PC-9 (cell line): Measurements from ENCODE around the gene AUTS2. TPM values are rescaled to one million over a fixed set of nuclear protein-coding genes. Genes with fewer than 3 reads are reported as not detected.

Experiments
- BruUV-seq: library from RNA; stranded (reverse); fragments of 400-500 nt; replicated peaks from 2 replicates; lab custom pipeline; 2021; lab: Mats Ljungman, UMichigan
- CTCF ChIA-PET: fragments of 300-600 bp; sonication (Branson Sonifier 250); formaldehyde crosslinking; loops from one replicate; lab custom pipeline; 2022; ENCODE audit warnings: antibody characterized with exemption; lab: Charles Lee
- POLR2A ChIA-PET: fragments of 300-600 bp; sonication (Branson Sonifier 250); formaldehyde crosslinking; loops from one replicate; lab custom pipeline; 2022; ENCODE audit warnings: antibody characterized with exemption; ENCODE audit not compliant: unreplicated experiment; lab: Charles Lee
- DNase-seq, 2 experiments: peaks; one replicate each; pipeline versions ENCODE4 v3.0.0 to v3.0.0-alpha.2; 2015 to 2022; ENCODE audit warnings: mixed read lengths in 1 of 2
- H2AFZ ChIP-seq: fragments of 200-600 bp; sonication (generic); 2 replicates; pipeline ENCODE4 v1.8.1; 2017; ENCODE audit warnings: antibody characterized with exemption
- H3F3A ChIP-seq: fragments of 200-600 bp; sonication (generic); 2 replicates; pipeline ENCODE4 v1.8.1; 2017; ENCODE audit warnings: antibody characterized with exemption, mild to moderate bottlenecking, low read depth; ENCODE audit not compliant: insufficient read depth
- H3K27ac ChIP-seq: fragments of 200-600 bp; sonication (generic); 2 replicates; pipeline ENCODE4 v1.6.1; 2016; ENCODE audit warnings: mixed run types
- H3K27me3 ChIP-seq: fragments of 200-600 bp; sonication (generic); 2 replicates; pipeline ENCODE4 v1.6.1; 2016; ENCODE audit warnings: low read depth, mixed run types; ENCODE audit not compliant: insufficient read depth
- H3K36me3 ChIP-seq: fragments of 200-600 bp; sonication (generic); 2 replicates; pipeline ENCODE4 v1.6.1; 2016; ENCODE audit warnings: low read depth, mixed run types
- H3K4me1 ChIP-seq: fragments of 200-600 bp; sonication (generic); replicated peaks from 2 replicates; pipeline ENCODE4 v1.6.1; 2016; ENCODE audit warnings: mixed run types; ENCODE audit not compliant: insufficient read depth
- H3K4me2 ChIP-seq: fragments of 200-600 bp; sonication (generic); 2 replicates; pipeline ENCODE4 v1.6.1; 2017; ENCODE audit warnings: mixed run types
- H3K4me3 ChIP-seq: fragments of 200-600 bp; sonication (generic); 2 replicates; pipeline ENCODE4 v1.6.1; 2016; ENCODE audit warnings: mixed run types
- H3K79me2 ChIP-seq: fragments of 200-600 bp; sonication (generic); 2 replicates; pipeline ENCODE4 v1.6.1; 2017; ENCODE audit warnings: low read depth, mixed run types
- H3K9me2 ChIP-seq: fragments of 200-600 bp; sonication (generic); 2 replicates; pipeline ENCODE4 v1.8.1; 2017; ENCODE audit warnings: mild to moderate bottlenecking; ENCODE audit not compliant: insufficient read depth
- H3K9me3 ChIP-seq: fragments of 200-600 bp; sonication (generic); 2 replicates; pipeline ENCODE4 v1.8.1; 2016; ENCODE audit warnings: low read depth; ENCODE audit not compliant: insufficient read depth
- H4K20me1 ChIP-seq: fragments of 200-600 bp; sonication (generic); 2 replicates; pipeline ENCODE4 v1.8.1; 2017; ENCODE audit not compliant: insufficient read depth
- CTCF ChIP-seq: fragments of 200-600 bp; sonication (generic); conservative IDR thresholded peaks from 2 replicates; pipeline ENCODE4 v1.6.1; 2017; ENCODE audit warnings: mixed run types, antibody characterized with exemption, mild to moderate bottlenecking, moderate library complexity
- EZH2 ChIP-seq: fragments of 200-600 bp; sonication (generic); IDR thresholded peaks from 2 replicates; pipeline ENCODE4 v1.8.0; 2017; ENCODE audit warnings: antibody characterized with exemption, low read depth
- intact Hi-C: fragments of 100-400 bp; cut with micrococcal nuclease; formaldehyde crosslinking; loops from one replicate; pipeline ENCODE4 v1.10.0; 2022; ENCODE audit not compliant: unreplicated experiment
- total RNA-seq: library from RNA; stranded (reverse); gene quantifications from 2 replicates; pipeline ENCODE4 v1.2.3, GENCODE V29; 2021

AUTS2 gene
- total RNA-seq, 1 experiment from 2014 or later, result not detected

GRCh38 chr7:69942573-69942972 is 344.3 kb downstream of the AUTS2 start:
- Histone ChIP-seq H2AFZ (no peak overlapping the region), H3K36me3 (no peaks in the 10 kb centered on the region), H3K4me2 (no peak overlapping the region), H3F3A (no peaks in the 10 kb centered on the region), H3K9me3 (no peaks in the 10 kb centered on the region), H3K4me1 (no peaks in the 10 kb centered on the region), H3K9me2 (no peaks in the 10 kb centered on the region), H3K79me2 (no peaks in the 10 kb centered on the region), H3K27me3 (no peaks in the 10 kb centered on the region), H4K20me1 (no peaks in the 10 kb centered on the region), H3K4me3 (no peak overlapping the region), H3K27ac (no peak overlapping the region)
- intact Hi-C loops, result no loop called here
- TF ChIP-seq CTCF, result no peak
- no peak for TF ChIP-seq EZH2
- BruUV-seq, result no TSS peak
- POLR2A ChIA-PET, result no interaction called here
- no peak for DNase-seq
- CTCF ChIA-PET, result no interaction called here

DNA sequence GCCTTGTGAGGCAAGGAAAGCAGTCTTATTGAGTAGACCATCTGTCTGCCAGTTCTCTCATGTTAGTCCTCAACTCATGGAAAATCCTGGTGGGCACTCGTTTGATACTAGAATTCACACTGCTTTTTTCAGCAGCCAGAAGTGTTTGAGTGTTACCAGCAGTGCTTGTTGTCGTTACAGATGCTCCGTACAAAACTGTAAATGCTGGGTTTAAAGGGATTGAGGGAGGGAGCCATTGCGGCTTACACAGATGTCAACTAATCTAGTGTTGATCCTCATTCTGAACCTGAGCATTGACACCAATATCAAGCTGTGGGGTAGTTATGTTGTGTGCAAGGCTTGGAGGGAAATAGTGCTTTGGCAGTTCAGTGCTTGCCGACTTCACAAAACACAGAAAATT is 348.6 kb downstream of the AUTS2 start:
- ChIA-PET CTCF (no interaction called here), POLR2A (no interaction called here)
- BruUV-seq, result no TSS peak
- Histone ChIP-seq H3K9me3 (no peaks in the 10 kb centered on the region; the same call in 1 of the 2 replicates), H3K27ac (no peak overlapping the region), H2AFZ (no peak overlapping the region), H3K36me3 (no peaks in the 10 kb centered on the region), H3K9me2 (no peaks in the 10 kb centered on the region), H3F3A (no peaks in the 10 kb centered on the region), H3K4me2 (no peak overlapping the region), H3K4me3 (no peak overlapping the region), H3K79me2 (no peaks in the 10 kb centered on the region), H3K27me3 (no peaks in the 10 kb centered on the region), H4K20me1 (no peaks in the 10 kb centered on the region), H3K4me1 (no peaks in the 10 kb centered on the region)
- TF ChIP-seq EZH2 (no peak), CTCF (no peak)
- intact Hi-C loops, result no loop called here
- DNase-seq, result no peak

- H3K4me3 ChIP-seq, result no peak overlapping the region
- no peak overlapping the region for H2AFZ ChIP-seq
- H3F3A ChIP-seq, result no peaks in the 10 kb centered on the region
- ChIA-PET CTCF (no interaction called here), POLR2A (no interaction called here)
- TF ChIP-seq EZH2 (no peak), CTCF (no peak)
- intact Hi-C loops, result no loop called here
- H3K9me3 ChIP-seq, result no peaks in the 10 kb centered on the region; the same call in 1 of the 2 replicates
- DNase-seq, result no peak
- no peaks in the 10 kb centered on the region for H4K20me1 ChIP-seq
- H3K79me2 ChIP-seq, result no peaks in the 10 kb centered on the region
- no peaks in the 10 kb centered on the region for H3K9me2 ChIP-seq
- no peak overlapping the region for H3K4me2 ChIP-seq
- H3K27ac ChIP-seq, result no peak overlapping the region
- no peaks in the 10 kb centered on the region for H3K27me3 ChIP-seq
- no peaks in the 10 kb centered on the region for H3K36me3 ChIP-seq
- BruUV-seq, result no TSS peak
- H3K4me1 ChIP-seq, result no peaks in the 10 kb centered on the region
Observed at GRCh38 chr7:69947998-69948397, 349.7 kb downstream of the AUTS2 start.
